ENCODE results near the gene TSEN2. TPM values are rescaled to one million over a fixed set of nuclear protein-coding genes. Genes with fewer than 3 reads are reported as not detected.

TSEN2 gene
- total RNA-seq, 1 experiment from 2014 or later, result 22.0 TPM

DNA sequence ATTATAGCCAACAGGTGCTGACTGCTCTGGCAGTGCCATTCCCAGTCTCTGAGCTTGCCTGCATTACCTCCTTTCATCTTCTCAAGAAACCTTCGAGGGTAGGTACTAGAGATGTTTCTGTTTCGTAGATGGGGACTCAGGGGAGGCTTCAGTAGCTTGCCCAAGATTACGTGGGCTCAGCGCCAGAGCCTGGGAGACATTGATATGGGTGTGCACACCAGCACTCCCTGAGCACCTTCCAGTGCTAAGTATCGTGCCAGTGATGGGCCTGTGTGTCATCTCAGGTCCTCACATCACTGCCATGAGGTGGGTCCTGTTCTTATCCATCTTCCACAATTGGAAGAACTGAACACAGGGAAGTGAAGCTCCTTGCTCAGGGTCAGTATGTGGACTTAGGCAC lies 15.2 kb downstream of the TSEN2 start:
- no peaks in the 10 kb centered on the region for H3K4me1 ChIP-seq (ENCODE audit: insufficient read depth, low read length)
- no peaks in the 10 kb centered on the region for H4K20me1 ChIP-seq (ENCODE audit: control insufficient read depth, insufficient read depth, insufficient read length)
- no peaks in the 10 kb centered on the region for H3K9me3 Mint-ChIP-seq
- H2AFZ ChIP-seq (ENCODE audit: low read length), result no peak overlapping the region
- TF ChIP-seq, protein P1, sequence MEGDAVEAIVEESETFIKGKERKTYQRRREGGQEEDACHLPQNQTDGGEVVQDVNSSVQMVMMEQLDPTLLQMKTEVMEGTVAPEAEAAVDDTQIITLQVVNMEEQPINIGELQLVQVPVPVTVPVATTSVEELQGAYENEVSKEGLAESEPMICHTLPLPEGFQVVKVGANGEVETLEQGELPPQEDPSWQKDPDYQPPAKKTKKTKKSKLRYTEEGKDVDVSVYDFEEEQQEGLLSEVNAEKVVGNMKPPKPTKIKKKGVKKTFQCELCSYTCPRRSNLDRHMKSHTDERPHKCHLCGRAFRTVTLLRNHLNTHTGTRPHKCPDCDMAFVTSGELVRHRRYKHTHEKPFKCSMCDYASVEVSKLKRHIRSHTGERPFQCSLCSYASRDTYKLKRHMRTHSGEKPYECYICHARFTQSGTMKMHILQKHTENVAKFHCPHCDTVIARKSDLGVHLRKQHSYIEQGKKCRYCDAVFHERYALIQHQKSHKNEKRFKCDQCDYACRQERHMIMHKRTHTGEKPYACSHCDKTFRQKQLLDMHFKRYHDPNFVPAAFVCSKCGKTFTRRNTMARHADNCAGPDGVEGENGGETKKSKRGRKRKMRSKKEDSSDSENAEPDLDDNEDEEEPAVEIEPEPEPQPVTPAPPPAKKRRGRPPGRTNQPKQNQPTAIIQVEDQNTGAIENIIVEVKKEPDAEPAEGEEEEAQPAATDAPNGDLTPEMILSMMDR (conservative IDR thresholded peaks at IDR 0.05), result no peak
- peaks cover 37 to 82% (median 69%) of the 10 kb centered on the region in 3 experiments; a peak in 6 of 7 replicates for H3K36me3 Mint-ChIP-seq (ENCODE audit: insufficient read depth in 1 of 3, low read depth in 3 of 3)
- no CpG with 5 or more reads among the region's 5 CpGs for WGBS (ENCODE audit: extremely low coverage, insufficient read length, low lambda C conversion rate)
- no peak overlapping the region for H2BK15ac ChIP-seq (ENCODE audit: low read depth, low read length)
- H3K4ac ChIP-seq (ENCODE audit: low read depth, low read length), result no peak overlapping the region
- H2BK20ac ChIP-seq (ENCODE audit: low read depth, low read length, poor library complexity, severe bottlenecking), result no peak overlapping the region
- DNase-seq, result no peak
- no peaks in the 10 kb centered on the region for H3K9me3 ChIP-seq (ENCODE audit: control insufficient read depth, low read depth, low read length)
- H3K4me3 Mint-ChIP-seq, result no peak overlapping the region
- no peaks in the 10 kb centered on the region; a peak in 1 of 4 replicates for H3K4me1 Mint-ChIP-seq
- no peak overlapping the region; a peak in 1 of 7 replicates for H3K27ac Mint-ChIP-seq
- no peaks in the 10 kb centered on the region for H3K79me1 ChIP-seq (ENCODE audit: insufficient read depth, low read depth, low read length, poor library complexity, severe bottlenecking)
- H2BK5ac ChIP-seq (ENCODE audit: insufficient read length, low read length), result no peak overlapping the region
- H2BK12ac ChIP-seq (ENCODE audit: insufficient read length, low read depth, low read length), result no peak overlapping the region
- no peak overlapping the region for H3K18ac ChIP-seq (ENCODE audit: insufficient read length, low read depth, low read length)
- no peak overlapping the region for H4K8ac ChIP-seq (replicated peaks; ENCODE audit: insufficient read length, low read depth, low read length)
- H3K27me3 ChIP-seq (ENCODE audit: insufficient read depth, low read length), result no peaks in the 10 kb centered on the region
- H3K9ac ChIP-seq (ENCODE audit: extremely low read depth, insufficient read length, low read length), result no peak overlapping the region
- H3K23ac ChIP-seq (ENCODE audit: insufficient read length, low read depth, low read length), result no peak overlapping the region
- no peak overlapping the region for H4K91ac ChIP-seq (ENCODE audit: insufficient read length, low read depth, low read length)
- H3K79me2 ChIP-seq (ENCODE audit: insufficient read depth, low read length), result no peaks in the 10 kb centered on the region
- no peak overlapping the region for H3K56ac ChIP-seq (ENCODE audit: insufficient read length, low read depth, low read length)
- H3K14ac ChIP-seq (ENCODE audit: insufficient read depth, low read length), result no peak overlapping the region
- H2AK5ac ChIP-seq (ENCODE audit: insufficient read length, low read length), result no peak overlapping the region
- no peak overlapping the region for H4K5ac ChIP-seq (ENCODE audit: insufficient read length, low read depth, low read length)
- no peak overlapping the region for H3T11ph ChIP-seq (ENCODE audit: low read length)
- H3K27ac ChIP-seq (ENCODE audit: insufficient read length, low read depth, low read length), result no peak overlapping the region
- no peak overlapping the region for H2BK120ac ChIP-seq (ENCODE audit: low read depth, low read length, poor library complexity, severe bottlenecking)
- H3K4me2 ChIP-seq (ENCODE audit: insufficient read depth, insufficient read length, low read length), result no peak overlapping the region
- H3K23me2 ChIP-seq (ENCODE audit: insufficient read length, low read depth, low read length, poor library complexity, severe bottlenecking), result no peaks in the 10 kb centered on the region
- H3K27me3 Mint-ChIP-seq (ENCODE audit: low read depth), result no peaks in the 10 kb centered on the region

Data from H9 (cell line).